Measurements from ENCODE around the gene SZRD1. TPM values are rescaled to one million over a fixed set of nuclear protein-coding genes. Genes with fewer than 3 reads are reported as not detected.

Gene SZRD1
- total and polyA plus RNA-seq, 9 of the 15 experiments (the other 6 are each of a cell fraction or from before 2014, with no cell fraction given) = 3.9 to 149 (median 82.5) TPM

- intact Hi-C loops (cut with micrococcal nuclease) (no loop called here), in situ Hi-C loops (cut with MboI) (no loop called here)
- ChIA-PET CTCF (ENCODE audit: low intra/inter-chr PET ratio) (no interaction called here), POLR2A (interaction anchor here (0.6 to 2.5 kb wide), 3 partner anchors 10 to 682 kb away, joined by 3 to 10 read pairs (median 3); partner anchors contain the start of gene FBXO42)
- BruUV-seq (replicated peaks) = no TSS peak
- H2AFZ ChIP-seq (ENCODE audit: low read depth, low read length) = no peak overlapping the region
- H3K27me3 ChIP-seq (ENCODE audit: control insufficient read depth in 2 of 2, insufficient read depth in 2 of 2, low read length in 2 of 2) = no peaks in the 10 kb centered on the region
- no peaks in the 10 kb centered on the region for H3K9me3 ChIP-seq (replicated peaks; ENCODE audit: control insufficient read depth, insufficient read depth, low read depth, low read length)
- peaks cover 13% of the 10 kb centered on the region; the same call in 1 of the 3 replicates for H3K36me3 ChIP-seq (ENCODE audit: control insufficient read depth, insufficient read depth, low read length)
- H3K79me2 ChIP-seq (ENCODE audit: control insufficient read depth, insufficient read depth, low read length) = peaks cover 81% of the 10 kb centered on the region
- no peak overlapping the region for H3K4me3 ChIP-seq
- FAIRE-seq = peak; percentile 66
- ATAC-seq = peak; percentile 81
- H3K4me2 ChIP-seq (ENCODE audit: insufficient read depth, low read length) = no peak overlapping the region
- DNase-seq (ENCODE audit: extremely low read depth in 1 of 4, low spot score in 3 of 4) = peak in 3 of 4 experiments; percentile 11 to 68 (median 23)
- no peaks in the 10 kb centered on the region; the same call in 1 of the 2 replicates for H4K20me1 ChIP-seq (replicated peaks; ENCODE audit: control insufficient read depth, insufficient read depth, low read length)
- H3K9ac ChIP-seq (ENCODE audit: insufficient read depth in 1 of 2, low read depth in 2 of 2, low read length in 2 of 2) = no peak overlapping the region
- H3K4me1 ChIP-seq (replicated peaks in 1 of 2; ENCODE audit: control insufficient read depth in 2 of 2, insufficient read depth in 2 of 2, low read length in 2 of 2) = peaks cover 6 to 7% of the 10 kb centered on the region in 2 experiments; a peak in 4 of 5 replicates
- H3K9me1 ChIP-seq (ENCODE audit: control insufficient read depth, insufficient read depth, low read length) = no peaks in the 10 kb centered on the region
- H3K27ac ChIP-seq (ENCODE audit: extremely low read depth, low read depth, low read length) = no peak overlapping the region
- whole genome bisulfite sequencing (ENCODE audit: insufficient coverage, low coverage, missing lambda C conversion rate) = 18% methylated on average over 5 of the region's 10 CpGs
- 0 out of 2 replicates have a peak, but pooled peaks have one; percentile 12 for TF ChIP-seq ZFX (CRISPR knock-in tag; IDR thresholded peaks at IDR 0.05)
- TF ChIP-seq NR2C2 (CRISPR knock-in tag; IDR thresholded peaks at IDR 0.05) = peak; percentile 59; the same call in 1 of the 2 replicates
- TF ChIP-seq NR2C2 (tag; IDR thresholded peaks at IDR 0.05) = peak; percentile 67
- TF ChIP-seq MEIS2 (IDR thresholded peaks at IDR 0.05; ENCODE audit: partially characterized antibody) = peak; percentile 68
- TF ChIP-seq KDM1A (IDR thresholded peaks at IDR 0.05) = peak in 1 of 2 experiments; percentile 22; a peak in 1 of 4 replicates
- TF ChIP-seq MCM5 (IDR thresholded peaks at IDR 0.05; ENCODE audit: low read depth) = no peak
- no peak for TF ChIP-seq ZNF639 (CRISPR knock-in tag; conservative IDR thresholded peaks at IDR 0.05 in 1 of 2, IDR thresholded peaks at IDR 0.05 in 1 of 2)
- TF ChIP-seq CHCHD3 (CRISPR knock-in tag; IDR thresholded peaks at IDR 0.05) = no peak
- no peak for TF ChIP-seq ZNF609 (CRISPR knock-in tag; IDR thresholded peaks at IDR 0.05; ENCODE audit: borderline replicate concordance)
- peak; percentile 55; the same call in 1 of the 2 replicates for TF ChIP-seq ZKSCAN1 (IDR thresholded peaks at IDR 0.05; ENCODE audit: low read depth, low read length)
- TF ChIP-seq CBFA2T3 (IDR thresholded peaks at IDR 0.05) = peak; percentile 39
- 0 out of 2 replicates have a peak, but pooled peaks have one; percentile 24 for TF ChIP-seq SMARCA4 (IDR thresholded peaks at IDR 0.05)
- peak; percentile 42; the same call in 1 of the 2 replicates for TF ChIP-seq ARID1B (IDR thresholded peaks at IDR 0.05)
- TF ChIP-seq NR2C1 (IDR thresholded peaks at IDR 0.05) = peak; percentile 81
- TF ChIP-seq NR2C1 (tag; IDR thresholded peaks at IDR 0.05) = peak; percentile 90
- TF ChIP-seq PKNOX1 (IDR thresholded peaks at IDR 0.05) = peak; percentile 68
These were observed 24.5 kb upstream of the SZRD1 start for GRCh38 chr1:16342331-16343062.
